ENCODE measurements around the gene SIMC1.
"Not testable (repeated sequence)": the region's sequence is repeated elsewhere in the genome, so short reads cannot be mapped to it uniquely, and the experiment has no call there.

SIMC1 gene

GRCh38 chr5:176216393-176216916 is 21.8 kb upstream of the SIMC1 start:
- not testable (repeated sequence) for DNase-seq

- not testable (repeated sequence) for DNase-seq
These were observed 21.0 kb upstream of the SIMC1 start for GRCh38 chr5:176217188-176217729.

- not testable (repeated sequence) for DNase-seq
These were observed 20.5 kb upstream of the SIMC1 start for GRCh38 chr5:176217764-176218163.

DNA sequence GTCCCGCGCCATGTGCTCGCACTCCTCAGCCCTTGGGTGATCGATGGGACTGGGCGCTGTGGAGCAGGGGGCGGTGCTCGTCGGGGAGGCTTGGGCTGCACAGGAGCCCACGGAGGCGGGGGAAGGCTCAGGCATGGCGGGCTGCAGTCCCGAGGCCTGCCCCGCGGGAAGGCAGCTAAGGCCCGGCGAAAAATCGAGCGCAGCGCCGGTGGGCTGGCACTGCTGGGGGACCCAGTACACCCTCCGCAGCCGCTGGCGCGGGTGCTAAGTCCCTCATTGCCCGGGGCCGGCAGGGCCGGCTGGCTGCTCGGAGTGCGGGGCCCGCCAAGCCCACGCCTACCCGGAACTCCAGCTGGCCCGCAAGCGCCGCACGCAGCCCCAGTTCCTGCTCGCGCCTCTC is 16.2 kb upstream of the SIMC1 start:
- DNase-seq: not testable (repeated sequence)

GRCh38 chr5:176228358-176228757 is 9.9 kb upstream of the SIMC1 start:
- not testable (repeated sequence) for DNase-seq

- not testable (repeated sequence) for DNase-seq
These were observed 5.0 kb upstream of the SIMC1 start for GRCh38 chr5:176233253-176233652.

GRCh38 chr5:176235155-176235554 is 3.1 kb upstream of the SIMC1 start:
- DNase-seq: peak; percentile 0

DNA sequence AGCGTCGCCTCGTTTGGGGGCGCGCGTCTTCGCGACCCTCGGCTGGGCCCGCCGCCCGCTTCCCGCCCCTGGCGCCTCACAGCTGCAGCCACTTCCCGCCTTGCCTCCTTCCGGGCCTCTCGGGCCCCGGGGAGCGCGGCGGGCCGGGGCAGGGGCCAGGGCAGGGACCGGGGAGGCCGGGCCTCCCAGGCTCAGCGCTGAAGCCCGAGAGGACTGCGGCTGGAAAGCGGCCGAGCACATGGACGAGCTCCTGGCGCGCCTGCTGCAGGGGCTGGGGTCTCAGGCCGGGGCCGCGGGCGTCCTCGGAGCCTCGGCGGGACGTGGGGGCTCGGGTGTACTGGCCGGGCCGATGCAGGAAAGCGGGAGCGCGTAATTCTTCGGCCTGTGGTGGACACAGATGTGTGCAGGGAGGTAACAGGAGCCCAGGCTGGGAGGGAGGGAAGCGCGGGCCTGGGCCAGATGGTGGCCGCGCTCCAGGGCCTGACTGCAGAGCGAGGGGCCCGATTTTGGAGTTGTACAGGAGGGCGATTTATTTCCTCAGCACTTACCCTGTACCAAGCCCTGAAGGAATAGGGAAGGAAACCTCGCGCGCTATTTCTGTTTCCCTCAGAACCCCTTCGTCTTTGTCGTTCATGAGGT is 540 bp downstream of the SIMC1 start:
- not testable (repeated sequence) for DNase-seq

DNA sequence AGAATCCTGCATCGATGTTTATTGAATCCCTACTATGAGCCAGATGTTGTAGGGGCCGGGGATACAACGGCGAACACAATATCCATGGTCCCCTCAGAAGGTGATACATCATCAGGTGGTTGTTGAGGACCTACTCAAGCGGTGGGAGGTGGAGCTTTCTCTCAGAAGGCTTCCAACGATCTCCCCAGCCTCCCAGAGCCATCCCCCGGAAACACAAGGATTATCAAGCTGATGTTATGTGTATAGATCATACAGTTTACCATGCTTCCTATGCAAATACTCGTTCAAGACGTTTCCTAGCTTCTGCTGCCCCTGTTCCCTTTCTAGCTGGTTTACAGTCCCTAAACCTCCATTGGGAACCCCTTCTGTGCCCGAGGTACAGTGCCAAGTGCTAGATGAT is 1.1 kb downstream of the SIMC1 start:
- not testable (repeated sequence) for DNase-seq

- DNase-seq: not testable (repeated sequence)
These were observed 6.1 kb downstream of the SIMC1 start for GRCh38 chr5:176244318-176244717.

DNA sequence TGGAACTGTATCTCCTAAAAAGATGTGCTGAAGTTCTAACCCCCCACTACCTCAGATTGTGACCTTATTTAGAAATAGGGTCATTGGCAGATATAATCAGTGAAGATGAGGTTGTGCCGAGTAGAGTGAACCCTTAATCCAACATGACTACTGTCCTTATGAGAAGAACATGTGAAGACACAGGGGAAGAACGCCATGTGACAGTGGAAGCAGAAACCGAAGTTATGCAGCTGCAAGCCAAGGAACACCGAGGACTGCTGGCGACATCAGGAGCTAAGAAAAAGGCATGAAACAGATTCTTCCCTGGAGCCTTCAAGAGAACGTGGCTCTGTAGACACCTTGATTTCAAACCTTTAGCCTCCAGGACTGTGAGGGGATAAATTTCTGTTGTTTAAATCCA is 6.8 kb downstream of the SIMC1 start:
- not testable (repeated sequence) for DNase-seq

- DNase-seq: not testable (repeated sequence)
These were observed 7.3 kb downstream of the SIMC1 start for GRCh38 chr5:176245489-176245888.

GRCh38 chr5:176250691-176251090 is 12.5 kb downstream of the SIMC1 start:
- DNase-seq: not testable (repeated sequence)

DNA sequence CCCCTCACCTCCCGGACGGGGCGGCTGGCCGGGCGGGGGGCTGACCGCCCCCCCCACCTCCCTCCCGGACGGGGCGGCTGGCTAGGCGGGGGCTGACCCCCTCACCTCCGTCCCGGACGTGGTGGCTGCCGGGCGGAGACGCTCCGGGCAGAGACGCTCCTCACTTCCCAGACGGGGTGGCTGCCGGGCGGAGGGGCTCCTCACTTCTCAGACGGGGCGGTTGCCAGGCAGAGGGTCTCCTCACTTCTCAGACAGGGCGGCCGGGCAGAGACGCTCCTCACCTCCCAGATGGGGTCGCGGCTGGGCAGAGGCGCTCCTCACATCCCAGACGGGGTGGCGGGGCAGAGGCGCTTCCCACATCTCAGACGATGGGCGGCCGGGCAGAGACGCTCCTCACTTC is 13.9 kb downstream of the SIMC1 start:
- DNase-seq: not testable (repeated sequence)

GRCh38 chr5:176253370-176254065 is 15.3 kb downstream of the SIMC1 start:
- not testable (repeated sequence) for DNase-seq

DNA sequence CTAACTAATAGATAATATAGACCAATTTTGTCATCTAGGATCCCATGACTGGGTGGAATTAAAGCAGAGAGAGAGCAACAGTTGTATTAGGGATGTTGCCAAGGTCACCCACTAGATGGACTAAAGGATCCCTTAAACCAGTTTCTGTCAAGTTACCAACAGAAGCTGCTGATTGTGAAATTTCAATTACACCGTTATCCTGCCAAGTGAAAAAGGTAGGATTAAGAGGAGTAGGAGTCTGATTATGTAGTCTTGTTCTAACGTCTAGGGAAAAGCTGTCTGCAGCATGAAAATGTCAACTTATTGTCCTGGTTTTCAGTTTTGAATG is 15.8 kb downstream of the SIMC1 start:
- not testable (repeated sequence) for DNase-seq

DNA sequence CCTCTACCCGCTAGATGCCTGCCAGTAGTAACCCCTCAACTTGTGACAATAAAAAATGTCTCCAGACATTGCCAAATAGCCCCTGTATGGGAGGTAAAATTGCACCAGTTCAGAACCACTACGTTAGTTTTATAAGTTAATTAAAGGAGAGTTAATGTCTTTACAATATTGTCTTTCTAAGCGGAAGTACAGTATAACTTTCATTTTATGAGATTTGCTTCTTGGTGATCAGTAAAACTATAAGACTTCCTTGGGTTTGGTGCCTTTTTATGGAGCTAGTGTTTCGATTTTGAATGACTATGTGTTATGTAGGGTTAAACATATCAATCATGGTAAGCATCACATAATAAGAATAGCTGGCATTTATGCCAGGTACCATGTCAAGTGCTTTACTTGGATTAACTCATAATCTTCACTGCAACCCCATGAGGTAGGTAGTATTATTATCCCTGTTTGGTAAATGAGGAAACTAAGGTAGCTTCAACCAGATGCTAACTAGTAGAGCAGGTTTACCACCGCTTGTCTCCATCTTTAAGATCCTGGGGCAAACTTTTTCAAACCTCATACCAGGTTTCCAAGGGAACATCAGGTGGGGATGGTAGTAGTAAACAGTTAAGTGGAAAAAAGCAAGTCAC is 19.8 kb downstream of the SIMC1 start:
- DNase-seq: not testable (repeated sequence)

DNA sequence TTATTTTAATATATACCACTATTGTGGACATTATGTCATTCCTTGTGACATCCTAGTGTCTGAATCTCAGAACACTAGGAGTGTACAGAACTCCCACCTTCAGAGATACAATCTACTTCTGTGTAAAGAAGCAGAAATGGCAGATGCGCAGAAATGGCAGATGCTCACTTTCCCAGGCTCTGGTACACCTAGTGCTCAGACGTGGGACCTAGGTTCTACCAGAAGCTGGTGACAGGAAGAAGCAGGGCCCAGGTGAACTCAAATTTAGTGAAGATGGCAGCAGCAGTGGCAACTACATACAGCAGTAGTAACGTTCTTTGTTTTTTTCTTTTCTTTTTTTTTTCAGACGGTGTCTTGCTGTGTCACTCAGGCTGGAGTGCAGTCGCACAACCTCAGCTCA is 22.5 kb downstream of the SIMC1 start:
- DNase-seq: not testable (repeated sequence)

DNA sequence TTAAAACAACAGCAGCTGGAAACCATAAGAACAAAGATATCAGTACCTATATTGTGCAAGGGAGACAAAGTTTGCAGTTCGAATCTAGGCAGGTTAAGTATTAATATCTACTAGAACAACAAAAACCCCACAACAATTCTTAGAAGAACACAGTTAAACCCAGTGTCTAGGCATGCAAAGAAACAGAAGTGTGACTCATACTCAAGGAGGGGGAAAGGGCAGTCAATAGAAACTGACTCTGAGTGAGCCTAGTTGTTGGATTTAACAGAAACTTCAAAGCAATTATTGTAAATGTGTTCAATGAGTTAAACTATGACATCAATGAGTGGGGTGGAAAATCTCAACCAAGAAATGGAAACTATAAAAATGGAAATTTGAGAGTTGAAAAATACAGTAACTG is 28.2 kb downstream of the SIMC1 start:
- DNase-seq: not testable (repeated sequence)

DNA sequence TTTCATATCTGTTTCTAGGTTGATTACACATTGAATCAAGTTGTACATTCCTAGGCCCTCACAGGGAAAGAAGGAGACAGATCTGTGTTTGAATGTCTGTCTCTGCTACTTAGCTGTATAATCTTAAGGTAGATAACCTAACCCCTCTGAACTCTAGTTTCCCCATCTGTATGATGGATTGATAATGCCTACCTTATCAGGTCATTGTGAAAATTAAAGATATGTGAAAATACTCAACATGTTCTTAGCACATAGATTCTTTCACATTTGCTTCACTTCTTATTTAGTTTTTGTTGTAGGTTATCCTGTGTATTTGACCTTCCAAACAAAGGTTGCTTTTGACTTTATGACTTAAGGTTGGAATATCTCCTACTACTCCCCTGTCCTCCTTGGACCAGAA is 50.8 kb downstream of the SIMC1 start:
- DNase-seq: not testable (repeated sequence)

GRCh38 chr5:176290057-176290840 is 52.0 kb downstream of the SIMC1 start:
- DNase-seq: not testable (repeated sequence)

DNA sequence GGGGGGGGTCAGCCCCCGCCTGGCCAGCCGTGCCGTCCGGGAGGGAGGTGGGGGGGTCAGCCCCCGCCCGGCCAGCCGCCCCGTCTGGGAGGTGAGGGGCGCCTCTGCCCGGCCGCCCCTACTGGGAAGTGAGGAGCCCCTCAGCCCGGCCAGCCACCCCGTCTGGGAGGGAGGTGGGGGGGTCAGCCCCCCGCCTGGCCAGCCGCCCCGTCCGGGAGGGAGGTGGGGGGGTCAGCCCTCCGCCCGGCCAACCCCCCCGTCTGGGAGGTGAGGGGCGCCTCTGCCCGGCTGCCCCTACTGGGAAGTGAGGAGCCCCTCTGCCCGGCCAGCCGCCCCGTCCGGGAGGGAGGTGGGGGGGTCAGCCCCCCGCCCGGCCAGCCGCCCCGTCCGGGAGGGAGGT is 67.1 kb downstream of the SIMC1 start:
- DNase-seq: not testable (repeated sequence)

Measured in activated effector memory CD4-positive, alpha-beta T cell treated with Interleukin-2 at 50 U/mL for 16 hours (primary cell).